Neural cell (in vitro differentiated cells): ENCODE measurements around the gene RFX7. TPM values are rescaled to one million over a fixed set of nuclear protein-coding genes. Genes with fewer than 3 reads are reported as not detected.

Experiments used
- H2AFZ ChIP-seq: fragments of 200-600, 300-800 bp; sonication (generic), shearing (Covaris generic); 2 replicates; pipeline ENCODE4 v1.6.0; 2014; ENCODE audit warnings: low read depth, mild to moderate bottlenecking, antibody characterized with exemption, low read length, moderate library complexity
- H3F3A ChIP-seq: fragments of 200-600 bp; shearing (Covaris generic); 2 replicates; pipeline ENCODE4 v1.6.1; 2016; ENCODE audit warnings: mild to moderate bottlenecking, moderate library complexity, mixed read lengths, antibody characterized with exemption, low read length; ENCODE audit not compliant: insufficient read depth, poor library complexity, severe bottlenecking
- H3K27ac ChIP-seq: fragments of 200-600, 300-800 bp; sonication (generic), shearing (Covaris generic); 2 replicates; pipeline ENCODE4 v1.5.1; 2014; ENCODE audit warnings: mild to moderate bottlenecking, low read length, moderate library complexity
- H3K27me3 ChIP-seq: fragments of 300-800, 200-600 bp; sonication (generic), shearing (Covaris generic); 2 replicates; pipeline ENCODE4 v1.6.0; 2014; ENCODE audit warnings: mild to moderate bottlenecking, low read depth, low read length, moderate library complexity; ENCODE audit not compliant: insufficient read depth
- H3K36me3 ChIP-seq: fragments of 300-800, 200-600 bp; sonication (generic), shearing (Covaris generic); 2 replicates; pipeline ENCODE4 v1.5.1; 2014; ENCODE audit warnings: mild to moderate bottlenecking, antibody characterized with exemption, low read length, moderate library complexity; ENCODE audit not compliant: insufficient read depth
- H3K4me2 ChIP-seq: fragments of 300-800, 200-600 bp; sonication (generic), shearing (Covaris generic); 2 replicates; pipeline ENCODE4 v1.6.0; 2014; ENCODE audit warnings: mild to moderate bottlenecking, low read length
- H3K4me3 ChIP-seq: fragments of 300-800, 200-600 bp; sonication (generic), shearing (Covaris generic); 2 replicates; pipeline ENCODE4 v1.5.1; 2014; ENCODE audit warnings: mild to moderate bottlenecking, low read length, moderate library complexity
- H3K79me2 ChIP-seq: fragments of 200-600 bp; shearing (Covaris generic); replicated peaks from 2 replicates; pipeline ENCODE4 v1.6.0; 2014; ENCODE audit warnings: mild to moderate bottlenecking, low read length, moderate library complexity; ENCODE audit not compliant: insufficient read depth
- H3K9ac ChIP-seq: fragments of 300-800, 200-600 bp; sonication (generic), shearing (Covaris generic); 2 replicates; pipeline ENCODE4 v1.6.1; 2016; ENCODE audit warnings: mild to moderate bottlenecking, low read length, mixed read lengths
- H3K9me2 ChIP-seq: fragments of 200-600 bp; shearing (Covaris generic); 2 replicates; pipeline ENCODE4 v1.6.1; 2016; ENCODE audit warnings: mild to moderate bottlenecking, low read length, mixed read lengths; ENCODE audit not compliant: insufficient read depth
- H3K9me3 ChIP-seq: fragments of 200-600, 300-800 bp; sonication (generic), shearing (Covaris generic); 2 replicates; pipeline ENCODE4 v1.6.1; 2016; ENCODE audit warnings: mild to moderate bottlenecking, mixed run types, low read length, moderate library complexity, mixed read lengths
- H4K20me1 ChIP-seq: fragments of 200-600 bp; shearing (Covaris generic); 2 replicates; pipeline ENCODE4 v1.6.1; 2016; ENCODE audit warnings: mild to moderate bottlenecking, mixed run types; ENCODE audit not compliant: insufficient read depth
- EP300 ChIP-seq: fragments of 450-650 bp; conservative IDR thresholded peaks from 2 replicates; pipeline ENCODE4 v1.6.1; 2014; ENCODE audit warnings: antibody characterized with exemption, mild to moderate bottlenecking, moderate library complexity; ENCODE audit not compliant: poor library complexity, severe bottlenecking
- EZH2 ChIP-seq: fragments of 200-600, 300-800 bp; shearing (Covaris generic), sonication (generic); IDR thresholded peaks from 2 replicates; pipeline ENCODE4 v1.6.1; 2014; ENCODE audit warnings: antibody characterized with exemption, low read length, borderline replicate concordance, mild to moderate bottlenecking; ENCODE audit not compliant: insufficient read depth, poor library complexity, severe bottlenecking
- MXI1 ChIP-seq: fragments of 450-650 bp; conservative IDR thresholded peaks from 2 replicates; pipeline ENCODE4 v1.6.1; 2014; ENCODE audit warnings: antibody characterized with exemption, mild to moderate bottlenecking; ENCODE audit not compliant: poor library complexity, severe bottlenecking
- POLR2AphosphoS5 ChIP-seq: IDR thresholded peaks from 2 replicates; pipeline ENCODE4 v1.6.1; 2012
- RAD21 ChIP-seq: fragments of 450-650 bp; conservative IDR thresholded peaks from 2 replicates; pipeline ENCODE4 v1.6.1; 2014; ENCODE audit warnings: antibody characterized with exemption, mild to moderate bottlenecking, moderate library complexity
- SMC3 ChIP-seq: fragments of 450-650 bp; conservative IDR thresholded peaks from 2 replicates; pipeline ENCODE4 v1.6.1; 2014; ENCODE audit warnings: antibody characterized with exemption, mild to moderate bottlenecking, moderate library complexity; ENCODE audit not compliant: poor library complexity
- TAF1 ChIP-seq: IDR thresholded peaks from 2 replicates; pipeline ENCODE4 v1.6.1; 2012; ENCODE audit warnings: low read depth
- polyA plus RNA-seq: library from polyadenylated mRNA; depleted of rRNA; stranded (reverse); fragments of >200 nt; gene quantifications from 2 replicates; pipeline ENCODE4 v1.2.3, GENCODE V29; 2014
- TF ChIP-seq, protein P1 (sequence below): IDR thresholded peaks from 2 replicates; pipeline ENCODE4 v1.6.1; 2012; ENCODE audit warnings: borderline replicate concordance
- TF ChIP-seq, protein P2 (sequence below): fragments of 450-650 bp; IDR thresholded peaks from 2 replicates; pipeline ENCODE4 v1.5.1; 2014; ENCODE audit warnings: antibody characterized with exemption, mild to moderate bottlenecking, moderate library complexity; ENCODE audit not compliant: poor library complexity, severe bottlenecking

Gene RFX7
- polyA plus RNA-seq, 1 donor from 2014 or later, result 12.9 TPM

DNA sequence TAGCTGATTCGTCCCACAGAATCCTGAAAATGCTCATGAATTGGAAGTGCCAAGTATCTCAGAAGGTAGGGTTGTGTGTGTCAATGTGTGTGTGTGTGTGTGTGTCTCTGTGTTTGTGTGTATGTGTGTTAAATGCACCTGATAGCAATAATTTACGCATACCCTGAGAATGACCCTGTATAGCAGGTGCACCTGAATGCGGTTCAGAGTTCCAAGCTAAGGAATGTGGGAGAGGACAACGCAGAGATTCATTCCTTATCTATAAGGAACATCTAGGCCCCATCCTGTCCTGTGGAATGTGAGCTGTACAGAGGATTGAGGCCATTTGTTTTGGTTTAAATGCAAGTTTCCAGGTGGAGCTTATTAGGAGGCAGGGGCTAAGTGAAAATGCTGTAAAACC is 201.2 kb downstream of the RFX7 start:
- no peaks in the 10 kb centered on the region for H3K9me3 ChIP-seq
- no peak for TF ChIP-seq POLR2AphosphoS5
- TF ChIP-seq TAF1, result no peak
- TF ChIP-seq SMC3, result no peak
- TF ChIP-seq EZH2, result no peak
- TF ChIP-seq, protein P1, sequence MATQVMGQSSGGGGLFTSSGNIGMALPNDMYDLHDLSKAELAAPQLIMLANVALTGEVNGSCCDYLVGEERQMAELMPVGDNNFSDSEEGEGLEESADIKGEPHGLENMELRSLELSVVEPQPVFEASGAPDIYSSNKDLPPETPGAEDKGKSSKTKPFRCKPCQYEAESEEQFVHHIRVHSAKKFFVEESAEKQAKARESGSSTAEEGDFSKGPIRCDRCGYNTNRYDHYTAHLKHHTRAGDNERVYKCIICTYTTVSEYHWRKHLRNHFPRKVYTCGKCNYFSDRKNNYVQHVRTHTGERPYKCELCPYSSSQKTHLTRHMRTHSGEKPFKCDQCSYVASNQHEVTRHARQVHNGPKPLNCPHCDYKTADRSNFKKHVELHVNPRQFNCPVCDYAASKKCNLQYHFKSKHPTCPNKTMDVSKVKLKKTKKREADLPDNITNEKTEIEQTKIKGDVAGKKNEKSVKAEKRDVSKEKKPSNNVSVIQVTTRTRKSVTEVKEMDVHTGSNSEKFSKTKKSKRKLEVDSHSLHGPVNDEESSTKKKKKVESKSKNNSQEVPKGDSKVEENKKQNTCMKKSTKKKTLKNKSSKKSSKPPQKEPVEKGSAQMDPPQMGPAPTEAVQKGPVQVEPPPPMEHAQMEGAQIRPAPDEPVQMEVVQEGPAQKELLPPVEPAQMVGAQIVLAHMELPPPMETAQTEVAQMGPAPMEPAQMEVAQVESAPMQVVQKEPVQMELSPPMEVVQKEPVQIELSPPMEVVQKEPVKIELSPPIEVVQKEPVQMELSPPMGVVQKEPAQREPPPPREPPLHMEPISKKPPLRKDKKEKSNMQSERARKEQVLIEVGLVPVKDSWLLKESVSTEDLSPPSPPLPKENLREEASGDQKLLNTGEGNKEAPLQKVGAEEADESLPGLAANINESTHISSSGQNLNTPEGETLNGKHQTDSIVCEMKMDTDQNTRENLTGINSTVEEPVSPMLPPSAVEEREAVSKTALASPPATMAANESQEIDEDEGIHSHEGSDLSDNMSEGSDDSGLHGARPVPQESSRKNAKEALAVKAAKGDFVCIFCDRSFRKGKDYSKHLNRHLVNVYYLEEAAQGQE, result no peak
- no peak for TF ChIP-seq EP300
- TF ChIP-seq MXI1, result no peak
- TF ChIP-seq RAD21, result no peak
- TF ChIP-seq, protein P2, sequence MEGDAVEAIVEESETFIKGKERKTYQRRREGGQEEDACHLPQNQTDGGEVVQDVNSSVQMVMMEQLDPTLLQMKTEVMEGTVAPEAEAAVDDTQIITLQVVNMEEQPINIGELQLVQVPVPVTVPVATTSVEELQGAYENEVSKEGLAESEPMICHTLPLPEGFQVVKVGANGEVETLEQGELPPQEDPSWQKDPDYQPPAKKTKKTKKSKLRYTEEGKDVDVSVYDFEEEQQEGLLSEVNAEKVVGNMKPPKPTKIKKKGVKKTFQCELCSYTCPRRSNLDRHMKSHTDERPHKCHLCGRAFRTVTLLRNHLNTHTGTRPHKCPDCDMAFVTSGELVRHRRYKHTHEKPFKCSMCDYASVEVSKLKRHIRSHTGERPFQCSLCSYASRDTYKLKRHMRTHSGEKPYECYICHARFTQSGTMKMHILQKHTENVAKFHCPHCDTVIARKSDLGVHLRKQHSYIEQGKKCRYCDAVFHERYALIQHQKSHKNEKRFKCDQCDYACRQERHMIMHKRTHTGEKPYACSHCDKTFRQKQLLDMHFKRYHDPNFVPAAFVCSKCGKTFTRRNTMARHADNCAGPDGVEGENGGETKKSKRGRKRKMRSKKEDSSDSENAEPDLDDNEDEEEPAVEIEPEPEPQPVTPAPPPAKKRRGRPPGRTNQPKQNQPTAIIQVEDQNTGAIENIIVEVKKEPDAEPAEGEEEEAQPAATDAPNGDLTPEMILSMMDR, result no peak
- no peaks in the 10 kb centered on the region for H3K9me2 ChIP-seq

DNA sequence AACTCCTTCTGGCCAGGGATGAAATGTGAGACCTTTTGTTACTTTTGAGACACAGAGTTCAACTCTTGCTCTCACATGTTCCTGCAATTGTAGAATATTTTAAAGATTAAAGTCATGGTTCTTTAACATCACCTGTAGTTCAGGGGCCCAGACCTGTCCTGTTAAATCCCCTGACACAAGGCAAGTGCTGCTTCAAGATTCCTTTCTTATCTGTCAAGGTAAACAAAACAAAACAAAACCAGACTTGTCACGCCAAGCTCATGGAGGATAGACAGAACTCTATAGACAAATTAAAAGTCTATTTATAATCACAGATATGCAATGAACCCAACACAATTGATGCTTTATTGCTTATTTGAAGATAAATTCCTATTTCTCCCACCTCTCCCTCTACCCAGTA is 201.6 kb downstream of the RFX7 start:
- Histone ChIP-seq H3K27ac (no peak overlapping the region), H3F3A (no peaks in the 10 kb centered on the region), H3K9ac (no peak overlapping the region), H2AFZ (no peak overlapping the region), H3K27me3 (no peaks in the 10 kb centered on the region), H3K4me3 (no peak overlapping the region), H3K4me2 (no peak overlapping the region), H3K36me3 (no peaks in the 10 kb centered on the region), H3K9me2 (no peaks in the 10 kb centered on the region), H3K9me3 (no peaks in the 10 kb centered on the region), H4K20me1 (no peaks in the 10 kb centered on the region), H3K79me2 (no peaks in the 10 kb centered on the region)
- TF ChIP-seq, protein P1, result no peak
- TF ChIP-seq EP300 (no peak), EZH2 (no peak), POLR2AphosphoS5 (no peak), SMC3 (no peak), RAD21 (no peak), MXI1 (no peak), TAF1 (no peak)
- TF ChIP-seq, protein P2, result no peak

More for the DNA sequence above, 201.2 kb downstream of the RFX7 start:
- Histone ChIP-seq H4K20me1 (no peaks in the 10 kb centered on the region), H3K27me3 (no peaks in the 10 kb centered on the region), H3K9ac (no peak overlapping the region), H3K4me3 (no peak overlapping the region), H3K36me3 (no peaks in the 10 kb centered on the region), H3K27ac (no peak overlapping the region), H3K4me2 (no peak overlapping the region), H3K79me2 (no peaks in the 10 kb centered on the region), H2AFZ (no peak overlapping the region), H3F3A (no peaks in the 10 kb centered on the region)
